Fibroblast of the aortic adventitia (primary cell): ENCODE measurements around the gene DNAH11. TPM values are rescaled to one million over a fixed set of nuclear protein-coding genes. Genes with fewer than 3 reads are reported as not detected.

Source experiments
- DNase-seq: peaks from one replicate; pipeline ENCODE4 v3.0.0-alpha.2; 2010; ENCODE audit warnings: low read depth
- H3K4me3 ChIP-seq: 2 replicates; pipeline ENCODE4 v1.5.1; 2011; ENCODE audit warnings: low read depth, mild to moderate bottlenecking, control low read depth, low read length, moderate library complexity
- CTCF ChIP-seq: IDR thresholded peaks from 2 replicates; pipeline ENCODE4 v1.5.1; 2011; ENCODE audit warnings: mild to moderate bottlenecking, low read length, control low read depth, inconsistent platforms; ENCODE audit not compliant: insufficient read depth
- total RNA-seq: library from RNA; depleted of rRNA; stranded (reverse); fragments of >200 nt; gene quantifications from 2 replicates; pipeline ENCODE4 v1.2.3, GENCODE V29; 2012; ENCODE audit warnings: low replicate concordance

Gene DNAH11
- total RNA-seq, 1 donor: 2.7 TPM

DNA sequence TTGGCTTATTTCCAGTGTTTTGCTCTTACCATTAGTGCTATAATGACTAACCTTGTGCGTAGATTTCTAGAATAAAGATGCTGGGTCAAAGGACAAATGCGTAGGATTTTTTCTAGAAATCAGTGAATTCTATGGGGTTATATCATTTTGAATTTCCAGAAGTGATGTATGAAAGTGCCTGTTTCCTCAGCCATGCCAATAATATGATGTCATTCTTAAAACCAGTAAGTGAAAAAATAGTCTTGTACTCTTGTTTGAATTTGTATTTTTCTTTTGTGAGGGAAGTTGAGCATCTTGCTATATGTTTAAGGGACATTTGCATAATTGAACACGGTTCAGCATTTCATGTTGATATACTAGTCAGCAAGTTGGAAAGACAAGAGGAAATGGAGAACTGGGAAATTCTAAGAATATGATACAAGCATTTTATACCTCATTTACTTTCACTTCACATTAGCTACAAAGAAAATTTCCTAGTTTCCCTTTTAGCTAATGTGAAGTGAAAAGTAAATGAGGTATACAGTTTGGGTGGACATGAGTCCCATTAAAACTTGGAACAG is 3.8 kb upstream of the DNAH11 start:
- no peak for TF ChIP-seq CTCF
- no peak overlapping the region for H3K4me3 ChIP-seq
- DNase-seq: no peak

DNA sequence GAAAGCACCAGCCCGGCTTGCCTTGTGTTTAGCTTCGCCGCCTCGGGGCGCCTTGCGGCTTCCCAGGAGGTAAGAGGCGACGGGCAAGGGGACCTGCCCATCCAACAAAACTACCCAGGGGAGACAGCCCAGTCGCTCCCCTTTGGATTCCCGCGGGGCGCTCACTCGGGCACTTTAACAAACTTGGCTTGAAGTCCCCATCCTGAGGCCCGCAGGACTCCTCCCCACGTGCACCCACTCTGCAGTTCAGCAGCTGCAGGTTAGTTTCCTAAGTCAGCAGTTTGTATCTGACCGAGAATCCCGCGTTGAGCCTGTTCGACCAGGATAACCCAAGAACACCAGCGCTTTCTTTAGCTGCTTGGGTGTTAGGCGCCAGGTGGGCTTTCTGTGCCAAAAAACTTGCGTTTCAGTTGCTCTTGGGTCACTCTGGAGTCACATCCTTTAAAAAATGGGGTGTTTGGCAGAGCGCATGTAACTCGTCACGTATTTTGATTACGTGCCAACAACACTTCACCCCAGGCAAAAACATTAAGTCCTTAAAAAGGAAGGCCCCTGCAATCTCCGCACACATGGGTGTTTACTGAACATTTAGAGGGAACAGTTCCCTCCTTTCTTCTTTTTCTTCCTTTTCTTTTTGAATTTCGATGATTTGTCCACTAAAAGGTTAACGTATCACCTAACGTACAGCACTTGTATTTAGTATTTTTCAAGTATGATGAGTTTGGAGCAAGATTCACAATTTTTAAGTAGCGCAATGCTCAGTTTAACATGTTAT is 876 bp downstream of the DNAH11 start:
- DNase-seq: peak; percentile 25
- no peak for TF ChIP-seq CTCF
- H3K4me3 ChIP-seq: peak overlapping the region; percentile 60

DNA sequence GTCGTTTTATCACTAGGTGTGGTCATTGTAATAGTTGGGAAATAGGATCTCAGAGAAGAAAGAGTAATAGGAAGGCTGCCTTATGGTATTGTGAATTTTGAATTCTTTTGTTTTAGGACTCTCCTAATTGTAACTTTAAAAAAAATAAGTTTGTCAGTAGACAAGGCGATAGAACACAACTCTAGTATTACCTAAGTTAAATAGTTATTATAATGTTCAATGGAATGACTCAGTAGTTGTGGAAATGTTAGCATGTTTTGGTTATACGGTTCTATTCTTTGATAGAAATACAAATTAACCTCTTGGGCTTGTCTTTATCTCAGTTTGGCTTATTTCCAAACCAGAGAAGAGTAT is 1.4 kb downstream of the DNAH11 start:
- TF ChIP-seq CTCF: no peak
- DNase-seq: no peak
- H3K4me3 ChIP-seq: no peak overlapping the region

DNA sequence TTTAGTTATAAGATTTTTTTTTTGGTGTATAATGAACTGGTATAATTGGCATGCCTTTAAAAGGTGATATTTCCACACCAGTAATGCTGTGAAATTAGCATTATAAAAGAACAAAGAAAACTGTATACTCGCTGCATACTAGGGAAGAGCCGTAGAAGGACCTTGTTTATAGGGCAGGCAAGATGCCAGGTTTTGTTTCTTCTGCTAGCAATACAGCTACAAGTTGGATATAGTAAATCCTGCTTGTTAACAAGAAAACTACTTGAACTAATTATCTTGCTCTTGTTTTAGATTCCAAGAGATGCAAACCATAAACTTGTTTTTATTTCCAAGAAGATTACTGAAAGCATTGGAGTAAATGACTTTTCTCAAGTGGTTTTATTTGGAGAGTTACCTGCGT is 1.9 kb downstream of the DNAH11 start:
- DNase-seq: no peak
- no peak for TF ChIP-seq CTCF

DNA sequence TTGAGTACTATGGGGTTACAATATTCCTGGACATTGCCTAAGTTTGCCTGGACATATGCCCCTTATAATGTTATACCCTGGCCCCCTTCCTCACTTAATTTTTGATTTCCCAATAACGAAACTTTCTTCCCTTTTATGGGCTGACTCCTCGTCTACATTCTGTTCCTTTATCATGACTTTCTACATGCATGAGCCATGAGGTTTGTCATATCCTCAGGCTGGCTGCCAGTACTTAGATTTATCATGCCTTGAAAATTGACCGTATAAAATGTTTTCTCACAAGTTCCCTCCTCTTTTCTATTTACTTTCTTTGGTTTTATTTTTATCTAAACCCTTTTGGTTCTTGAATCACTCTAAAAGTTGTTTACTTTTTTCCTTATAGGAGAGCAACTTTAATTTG is 4.7 kb downstream of the DNAH11 start:
- no peak for TF ChIP-seq CTCF
- peak; percentile 34 for DNase-seq
- no peak overlapping the region for H3K4me3 ChIP-seq

More for the DNA sequence above, 1.9 kb downstream of the DNAH11 start:
- no peak overlapping the region for H3K4me3 ChIP-seq

- no peak for TF ChIP-seq CTCF
- H3K4me3 ChIP-seq: no peak overlapping the region
- no peak for DNase-seq
Observed at GRCh38 chr7:21548491-21548890, 5.7 kb downstream of the DNAH11 start.

GRCh38 chr7:21550076-21550475 is 7.2 kb downstream of the DNAH11 start:
- TF ChIP-seq CTCF: no peak
- H3K4me3 ChIP-seq: no peak overlapping the region
- no peak for DNase-seq
